Hematopoietic multipotent progenitor cell (in vitro differentiated cells): ENCODE data around the gene SNX1. TPM values are rescaled to one million over a fixed set of nuclear protein-coding genes. Genes with fewer than 3 reads are reported as not detected.
A peak's percentile ranks its signal among the peaks of the same experiment; 100 is the strongest.
"Not testable (repeated sequence)": the region's sequence is repeated elsewhere in the genome, so short reads cannot be mapped to it uniquely, and the experiment has no call there.

Source experiments
- DNase-seq, 3 donors: peaks; one replicate each; pipeline ENCODE4 v3.0.0-alpha.2; 2011 to 2015; ENCODE audit warnings: low read depth in 2 of 3, low spot score in 2 of 3
- total RNA-seq: library from RNA; depleted of rRNA; stranded (reverse); fragments of >200 nt; gene quantifications from one replicate; pipeline ENCODE4 v1.2.3, GENCODE V29; 2012

Gene SNX1
- total RNA-seq, 1 donor, result 39.3 TPM

DNA sequence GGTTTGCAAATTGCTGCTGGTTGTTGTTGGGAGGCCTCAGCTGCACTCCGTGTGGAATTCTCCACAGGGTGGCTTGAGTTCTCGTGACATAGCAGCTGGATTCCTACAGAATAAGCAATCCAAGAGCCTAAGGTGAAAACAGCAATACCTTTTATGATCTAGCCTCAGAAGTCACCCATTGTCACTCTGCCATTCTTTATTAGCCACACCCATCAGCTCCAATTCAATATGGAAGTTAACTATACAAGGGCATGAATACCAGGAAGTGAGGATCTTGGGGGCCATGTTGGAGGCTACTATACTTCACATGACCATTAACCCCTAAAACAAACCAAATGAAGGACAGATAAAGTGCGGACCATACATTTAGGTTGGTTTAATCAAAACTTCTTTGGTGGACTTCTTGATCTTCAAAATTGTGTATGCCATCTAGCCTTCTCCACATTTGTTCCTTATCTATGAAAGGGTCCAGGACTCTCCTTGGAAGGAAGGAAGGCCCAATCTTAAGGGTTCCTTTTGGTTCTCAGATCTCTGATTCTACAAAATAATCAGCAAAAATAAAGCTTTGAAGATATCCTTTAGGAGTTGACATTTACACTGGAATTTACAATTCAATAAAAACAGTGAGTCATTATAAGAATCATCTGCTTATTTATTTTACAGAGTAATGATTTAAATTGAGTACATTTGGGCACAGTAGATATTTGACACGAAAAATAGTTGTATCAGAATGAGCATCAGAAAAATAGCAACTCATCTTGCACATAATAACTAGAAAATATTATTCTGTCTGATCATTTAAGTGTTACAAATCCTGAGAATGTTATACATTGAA is 23.6 kb upstream of the SNX1 start:
- no peak for DNase-seq

GRCh38 chr15:64072812-64073211 is 23.0 kb upstream of the SNX1 start:
- no peak for DNase-seq

DNA sequence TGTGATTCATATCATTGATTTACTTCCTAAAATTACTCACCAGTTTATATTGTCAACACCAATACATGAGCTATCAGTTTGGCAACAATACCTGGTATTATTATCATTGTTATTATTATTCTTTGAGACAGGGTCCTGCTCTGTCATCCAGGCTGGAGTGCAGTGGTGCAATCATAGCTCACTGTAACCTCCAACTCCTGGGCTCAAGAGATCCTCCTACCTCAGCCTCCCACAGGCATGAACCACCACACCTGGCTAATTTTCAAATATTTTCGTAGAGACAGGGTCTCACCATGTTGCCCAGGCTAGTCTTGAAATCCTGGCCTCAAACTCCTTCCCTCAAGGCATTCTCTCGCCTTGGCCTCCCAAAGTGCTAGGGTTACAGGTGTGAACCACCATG is 22.3 kb upstream of the SNX1 start:
- DNase-seq, result not testable (repeated sequence)

DNA sequence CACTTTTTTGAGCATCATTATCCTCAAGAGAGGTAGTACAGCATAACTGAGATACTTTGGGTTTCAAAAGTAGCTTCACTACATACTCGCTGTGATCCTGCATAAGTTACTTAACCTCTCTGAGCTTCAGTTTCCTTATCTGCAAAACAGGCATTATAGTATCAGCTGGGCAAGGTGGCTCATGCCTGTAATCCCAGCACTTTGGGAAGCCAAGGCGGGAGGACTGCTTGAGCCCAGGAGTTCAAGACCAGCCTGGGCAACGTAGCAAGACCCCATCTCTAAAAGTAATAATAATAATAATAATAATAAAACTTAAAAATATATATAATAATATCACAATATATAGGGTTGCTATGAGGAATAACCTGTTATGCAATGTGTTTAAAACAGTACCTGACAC is 13.0 kb upstream of the SNX1 start:
- no peak for DNase-seq

GRCh38 chr15:64089543-64090280 is 6.1 kb upstream of the SNX1 start:
- DNase-seq, result peak in 1 of 3 donors; percentile 37

DNA sequence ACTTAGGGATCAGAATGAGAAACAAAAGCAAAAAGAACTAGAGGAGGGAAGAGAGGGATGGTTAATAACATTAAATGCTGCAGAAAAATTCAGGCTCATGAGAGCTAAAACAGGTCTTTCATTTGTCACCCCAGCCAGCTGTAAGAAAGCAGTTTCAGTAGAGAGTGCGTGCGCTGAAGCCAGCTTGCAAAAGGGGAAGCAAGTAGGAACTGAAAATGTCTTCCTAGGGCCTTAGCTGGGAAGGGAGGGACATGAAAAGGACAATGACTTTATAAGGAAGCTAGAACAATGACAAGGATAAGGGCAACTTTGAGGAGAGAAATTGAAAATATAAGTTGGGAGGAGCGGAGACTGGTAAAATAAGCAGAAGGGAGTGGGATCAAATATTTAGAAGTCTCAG is 5.3 kb upstream of the SNX1 start:
- peak in 2 of 3 donors; percentile 32 to 51 for DNase-seq

- no peak for DNase-seq
Observed at GRCh38 chr15:64092075-64092820, 3.5 kb upstream of the SNX1 start.

GRCh38 chr15:64092864-64093626 is 2.7 kb upstream of the SNX1 start:
- DNase-seq, result peak in 2 of 3 donors; percentile 63 to 71

GRCh38 chr15:64093627-64094417 is 2.0 kb upstream of the SNX1 start, which contains the start of gene CIAO2A:
Gene CIAO2A, minus strand, starts transcription at chr15:64093838. Its CDS starts 70 bp downstream, at chr15:64093768.
- peak; percentile 74 to 99 (median 98) for DNase-seq

GRCh38 chr15:64095431-64095794 is 369 bp upstream of the SNX1 start:
- no peak for DNase-seq

DNA sequence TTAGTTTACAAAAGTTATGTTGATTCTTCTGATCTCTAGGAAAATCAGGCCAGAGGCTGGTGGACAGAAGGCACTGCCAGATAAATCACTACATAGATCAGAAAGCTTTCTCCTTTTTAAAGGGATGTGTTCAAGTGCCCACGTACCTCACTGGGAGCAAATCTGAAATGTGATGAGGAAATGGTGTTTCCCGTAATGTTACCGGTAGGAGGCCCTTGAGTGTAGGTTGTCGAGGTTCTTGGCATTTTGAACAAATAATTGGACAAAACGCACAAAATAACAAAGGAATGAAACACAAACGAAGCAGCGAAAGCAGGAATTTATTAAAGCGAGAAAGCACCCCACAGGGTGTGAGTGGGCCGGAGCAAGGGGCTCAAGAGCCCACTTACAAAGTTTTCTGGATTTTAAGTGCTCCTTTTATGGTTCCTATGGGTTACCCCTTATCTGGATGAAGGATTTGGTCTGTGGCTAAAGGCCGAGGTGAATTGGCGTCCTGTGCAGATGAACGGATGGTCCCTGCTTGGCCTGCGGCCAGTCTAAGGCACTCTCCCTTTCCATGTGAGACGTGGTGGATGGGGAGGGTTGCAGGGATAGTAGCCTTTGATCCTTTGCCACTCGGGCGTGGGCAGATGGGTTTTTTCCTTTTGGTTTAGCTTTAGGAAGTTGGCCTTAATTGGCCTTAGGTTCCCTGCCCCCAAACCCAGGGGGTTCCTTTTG is 1.0 kb downstream of the SNX1 start:
- peak in 1 of 3 donors; percentile 28 for DNase-seq

DNA sequence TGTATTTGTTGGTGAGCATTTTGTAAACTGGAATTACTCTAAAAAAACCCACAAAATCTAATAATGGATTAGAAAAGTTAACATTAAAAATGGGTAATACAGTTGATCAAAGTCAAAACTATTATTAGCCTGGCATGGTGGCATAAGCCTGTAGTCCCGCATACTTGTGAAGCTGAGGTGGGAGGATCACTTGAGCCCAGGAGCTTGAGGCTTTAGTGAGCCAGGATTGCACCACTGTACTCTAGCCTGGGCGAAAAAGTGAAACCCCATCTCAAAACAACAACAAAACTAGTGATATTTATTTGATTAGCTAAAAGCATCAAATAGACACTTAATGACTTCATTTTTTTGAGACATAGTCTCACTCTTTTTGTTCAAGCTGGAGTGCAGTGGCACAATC is 3.6 kb downstream of the SNX1 start:
- DNase-seq, result no peak

DNA sequence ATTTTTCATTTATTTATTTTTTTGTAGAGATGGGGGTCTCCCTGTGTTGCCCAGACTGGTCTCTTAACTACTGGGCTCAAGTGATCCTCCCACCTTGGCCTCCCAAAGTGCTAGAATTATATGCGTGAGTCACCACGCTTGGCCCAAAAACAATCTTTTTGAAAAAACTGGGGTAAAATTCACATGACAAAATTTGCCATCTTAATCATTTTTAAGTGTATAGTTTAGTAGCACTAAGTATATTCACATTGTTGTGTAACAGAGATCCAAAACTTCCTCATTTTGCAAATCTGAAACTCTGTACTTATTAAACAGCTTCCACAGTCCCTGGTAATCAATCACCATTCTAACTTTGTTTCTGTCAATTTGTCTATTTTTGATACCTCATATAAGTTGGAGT is 5.2 kb downstream of the SNX1 start:
- DNase-seq, result peak in 1 of 3 donors; percentile 17

DNA sequence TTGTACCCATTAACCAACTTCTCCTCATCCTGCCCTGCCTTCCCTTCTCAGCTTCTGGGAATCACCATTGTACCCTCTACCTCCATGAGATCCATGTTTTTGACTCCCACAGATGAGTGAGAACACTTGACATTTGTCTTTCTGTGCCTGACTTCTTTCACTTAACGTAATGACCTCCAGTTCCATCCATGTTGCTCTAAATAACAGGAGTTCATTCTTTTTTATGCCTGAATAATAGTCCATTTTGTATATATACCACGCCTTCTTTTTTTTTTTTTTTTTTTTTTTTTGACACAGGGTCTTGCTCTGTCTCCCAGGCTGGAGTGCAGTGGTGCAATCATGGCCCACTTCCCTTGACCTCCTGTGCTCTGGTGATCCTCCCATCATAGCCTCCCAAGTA is 6.7 kb downstream of the SNX1 start:
- DNase-seq, result no peak

DNA sequence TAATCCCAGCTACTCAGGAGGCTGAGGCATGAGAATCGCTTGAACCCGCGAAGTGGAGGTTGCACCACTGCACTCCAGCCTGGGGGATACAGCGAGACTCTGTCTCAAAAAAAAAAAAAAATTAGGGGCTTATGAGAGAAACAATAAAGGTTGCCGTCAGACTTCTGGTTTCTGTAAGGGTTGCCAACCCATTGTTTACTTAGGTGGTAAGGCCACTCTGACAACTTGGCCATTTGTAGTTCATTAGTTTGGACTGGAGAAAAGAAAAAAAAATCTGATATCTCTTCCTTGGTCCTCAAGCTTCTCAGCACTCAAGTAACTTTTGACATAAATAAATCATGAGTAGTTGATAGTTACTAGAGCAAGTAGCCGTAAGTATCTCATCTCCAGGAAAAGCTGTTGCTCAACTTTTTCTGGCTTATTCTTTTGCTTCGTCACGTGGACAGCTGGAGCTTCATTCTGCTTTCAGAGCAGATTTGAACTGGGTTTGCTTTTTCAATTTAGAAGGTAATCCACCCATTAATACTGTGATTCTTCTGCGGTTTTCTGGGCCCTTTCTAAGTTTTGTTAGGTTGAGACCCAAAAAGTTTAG is 9.4 kb downstream of the SNX1 start:
- DNase-seq, result peak in 1 of 3 donors; percentile 27

- DNase-seq, result no peak
Observed at GRCh38 chr15:64107337-64107736, 11.6 kb downstream of the SNX1 start.

- not testable (repeated sequence) for DNase-seq
Observed at GRCh38 chr15:64110108-64110701, 14.4 kb downstream of the SNX1 start.
